Subcutaneous adipose tissue (tissue), 4 donors: ENCODE data around the gene GATA1. TPM values are rescaled to one million over a fixed set of nuclear protein-coding genes. Genes with fewer than 3 reads are reported as not detected.

Source experiments
- CTCF ChIP-seq: fragments of 450-650 bp; IDR thresholded peaks from one replicate; pipeline ENCODE4 v1.5.1; 2016; ENCODE audit warnings: low read depth, mild to moderate bottlenecking, control low read depth, antibody characterized with exemption, moderate library complexity
- total RNA-seq, 4 donors: library from RNA; depleted of rRNA; stranded (reverse); fragments of >200 nt; gene quantifications; one replicate each; pipeline ENCODE4 v1.1.0, GENCODE V29; 2016

The GATA1 gene
- total RNA-seq, 4 donors from 2014 or later = 0.34 to 0.44 TPM; not detected in 2

DNA sequence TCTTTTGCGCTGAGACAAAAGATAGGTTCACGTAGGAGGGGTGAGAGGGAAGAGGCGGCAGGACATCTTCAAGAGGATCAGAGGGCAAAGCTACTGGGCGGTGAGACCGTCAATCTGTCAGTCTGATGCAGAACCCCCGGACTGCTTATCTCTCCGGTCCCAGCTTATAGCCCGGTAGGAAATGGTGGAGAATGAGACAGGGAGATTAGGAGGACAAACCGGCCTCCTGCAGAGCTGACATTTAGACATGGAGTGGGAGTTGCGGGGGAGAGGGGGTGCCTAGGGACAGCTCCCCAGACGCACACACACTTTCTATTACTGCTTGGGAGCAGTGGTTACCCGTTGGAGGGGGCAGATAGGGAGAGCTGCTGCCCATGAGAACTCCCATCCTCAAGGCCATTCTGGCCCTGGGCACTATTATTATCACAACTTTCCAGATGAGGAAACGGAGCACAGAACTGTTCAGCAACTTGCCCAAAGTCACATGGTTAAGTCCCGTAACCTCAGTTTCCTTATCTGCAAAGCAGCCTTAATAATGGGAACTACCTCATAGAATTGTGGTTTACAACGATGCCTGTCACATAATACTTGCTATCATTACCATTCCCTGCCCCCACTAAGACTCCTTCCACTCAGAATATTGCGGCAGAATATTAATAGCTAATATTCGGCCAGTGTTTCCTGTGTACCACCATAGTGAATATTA is 14.3 kb downstream of the GATA1 start:
- no peak for TF ChIP-seq CTCF

DNA sequence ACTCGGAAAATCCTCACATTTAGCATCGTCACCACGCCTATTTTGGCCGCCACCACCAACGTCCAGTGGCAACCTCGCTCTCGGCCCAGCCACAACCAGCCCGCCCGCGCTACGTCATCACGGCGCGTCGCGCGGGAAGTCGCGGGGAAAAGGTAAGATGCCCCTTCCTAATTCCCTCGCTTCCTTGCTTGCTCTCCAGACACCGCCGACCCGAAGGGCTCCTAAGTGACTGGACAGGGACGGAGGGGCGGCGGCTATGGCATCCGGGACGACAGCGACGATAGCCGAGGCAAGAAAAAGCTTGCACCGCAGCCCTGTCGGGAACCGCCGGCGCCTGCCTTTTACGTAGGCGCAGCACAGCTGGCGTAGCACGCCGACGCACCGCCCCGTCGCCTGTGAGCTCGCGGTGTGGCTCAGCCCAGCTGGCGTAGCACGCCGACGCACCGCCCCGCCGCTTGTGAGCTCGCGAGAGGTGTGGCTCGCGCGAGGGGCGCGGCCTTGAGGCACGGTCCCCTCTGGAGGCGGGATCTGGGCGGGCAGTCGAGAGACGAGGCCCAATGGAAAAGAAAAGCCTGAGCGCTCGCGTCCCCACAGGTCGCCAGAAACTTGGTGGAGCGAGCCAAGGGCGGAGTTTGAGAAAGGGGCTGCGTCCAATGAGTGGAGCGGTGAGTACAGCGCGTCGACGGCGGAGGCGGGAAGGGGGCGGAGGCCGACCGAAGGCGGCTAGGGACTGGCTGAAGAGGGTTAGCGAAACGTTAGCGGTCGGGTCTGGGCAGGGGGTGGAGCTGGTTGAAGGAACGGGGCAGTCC is 15.1 kb downstream of the GATA1 start, which contains the start of gene HDAC6:
Gene HDAC6 (plus strand): TSS at position 788 of the 809 bp plus-strand sequence. CDS start 626 bp downstream, outside the sequence.
- TF ChIP-seq CTCF = no peak

- TF ChIP-seq CTCF = no peak
These were observed 15.9 kb downstream of the GATA1 start for GRCh38 chrX:48802089-48802904.

DNA sequence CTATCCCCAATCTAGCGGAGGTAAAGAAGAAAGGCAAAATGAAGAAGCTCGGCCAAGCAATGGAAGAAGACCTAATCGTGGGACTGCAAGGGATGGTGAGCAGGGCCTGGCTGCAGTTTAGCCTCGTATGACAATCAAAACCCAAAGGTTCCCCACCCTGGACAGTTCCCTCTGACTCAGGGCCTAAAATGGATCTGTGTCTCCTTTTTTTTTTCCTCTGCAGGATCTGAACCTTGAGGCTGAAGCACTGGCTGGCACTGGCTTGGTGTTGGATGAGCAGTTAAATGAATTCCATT is 16.5 kb downstream of the GATA1 start:
- no peak for TF ChIP-seq CTCF

GRCh38 chrX:48806081-48806480 is 19.7 kb downstream of the GATA1 start:
- no peak for TF ChIP-seq CTCF

- no peak for TF ChIP-seq CTCF
These were observed 27.3 kb downstream of the GATA1 start for GRCh38 chrX:48813644-48814043.

GRCh38 chrX:48814722-48815121 is 28.3 kb downstream of the GATA1 start:
- no peak for TF ChIP-seq CTCF
